Measurements from ENCODE around the gene EIF1.

GRCh38 chr17:41642252-41643156, 46.2 kb upstream of the EIF1 start:
- TF ChIP-seq CTCF (IDR thresholded peaks at IDR 0.05 in 8 of 11, conservative IDR thresholded peaks at IDR 0.05 in 3 of 11), result no peak
- TF ChIP-seq POLR2AphosphoS5 (IDR thresholded peaks at IDR 0.05), result no peak
- TF ChIP-seq POLR2A (IDR thresholded peaks at IDR 0.05), result no peak
